ENCODE results near the gene NOP53.
"Not testable (repeated sequence)": the region's sequence is repeated elsewhere in the genome, so short reads cannot be mapped to it uniquely, and the experiment has no call there.

- TF ChIP-seq CTCF, POLR2A (IDR thresholded peaks at IDR 0.05): not testable (repeated sequence)
Observed at GRCh38 chr19:47803148-47803547, 57.8 kb downstream of the NOP53 start.

All from stomach (tissue), 4 donors.